ENCODE results near the gene KIAA1755.
A peak's percentile ranks its signal among the peaks of the same experiment; 100 is the strongest.

DNA sequence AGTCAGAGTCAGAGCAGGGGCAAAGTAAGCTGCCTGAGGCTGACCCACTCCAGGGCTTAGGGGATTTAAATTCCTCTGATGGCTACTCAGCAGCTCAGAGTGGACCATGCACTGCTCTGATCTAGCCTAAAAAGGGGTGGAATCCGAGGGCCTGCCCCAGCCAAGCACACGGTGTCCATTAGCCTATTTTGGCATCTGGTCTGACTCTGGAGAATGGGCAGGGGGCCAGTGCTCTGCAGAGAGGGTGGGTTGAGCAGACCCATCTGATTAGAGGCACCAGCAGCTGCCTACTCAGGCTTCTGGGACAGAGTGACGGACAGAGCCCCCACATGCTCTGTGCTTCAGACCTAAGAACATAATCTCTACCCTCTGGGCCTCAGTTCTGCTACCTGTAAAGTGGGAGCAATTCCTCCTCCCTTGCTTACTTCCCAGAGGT lies 69.6 kb downstream of the KIAA1755 start:
- TF ChIP-seq POLR2A (IDR thresholded peaks at IDR 0.05): no peak
- peak in 1 of 4 donors; percentile 8 for TF ChIP-seq POLR2AphosphoS5 (IDR thresholded peaks at IDR 0.05)
